Measurements from ENCODE around the gene DHX16. TPM values are rescaled to one million over a fixed set of nuclear protein-coding genes. Genes with fewer than 3 reads are reported as not detected.

The DHX16 gene
- total and polyA plus RNA-seq, 9 of the 15 experiments (the other 6 are each of a cell fraction or from before 2014, with no cell fraction given), result 14.6 to 66.1 (median 47.5) TPM

DNA sequence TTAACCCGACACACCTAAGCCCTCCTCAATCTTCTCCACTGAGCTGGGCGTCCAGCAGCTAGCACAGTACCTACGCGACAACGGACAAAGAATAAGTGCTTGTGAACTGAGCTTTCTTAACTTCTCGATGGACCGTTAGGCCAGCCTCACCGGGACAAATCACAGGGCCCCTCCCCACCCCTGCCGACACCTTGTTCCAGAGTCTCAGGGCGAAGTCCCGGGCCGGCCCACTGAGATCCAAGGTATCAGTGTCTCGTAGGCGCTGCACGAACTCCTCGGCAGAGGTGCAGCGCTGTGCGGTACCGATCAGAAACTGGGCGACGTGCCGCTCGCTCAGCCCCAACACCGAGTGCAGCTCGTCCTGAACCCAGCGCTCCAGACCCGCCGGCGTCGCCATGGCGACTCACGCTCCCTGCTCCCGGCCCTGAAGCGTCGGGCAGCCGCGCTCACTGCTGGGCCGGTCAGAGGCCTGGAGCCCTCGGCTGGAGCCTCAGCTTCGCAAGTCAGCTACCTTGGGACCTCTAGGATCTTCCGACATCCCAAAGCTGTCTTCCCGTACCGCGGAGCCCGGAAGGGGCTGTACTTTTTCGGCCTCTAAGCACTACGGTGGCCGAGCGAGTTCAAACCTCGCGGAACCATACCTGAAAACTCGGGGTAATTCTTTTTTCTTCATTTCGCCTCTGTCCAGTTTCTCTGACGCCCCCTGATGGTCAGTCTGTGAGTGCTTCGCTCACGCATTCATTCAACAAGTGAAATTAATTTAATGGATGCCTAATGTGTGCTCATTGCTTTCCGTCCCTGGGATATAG is at the start of gene DHX16 (continued):
- TF ChIP-seq, protein P1, sequence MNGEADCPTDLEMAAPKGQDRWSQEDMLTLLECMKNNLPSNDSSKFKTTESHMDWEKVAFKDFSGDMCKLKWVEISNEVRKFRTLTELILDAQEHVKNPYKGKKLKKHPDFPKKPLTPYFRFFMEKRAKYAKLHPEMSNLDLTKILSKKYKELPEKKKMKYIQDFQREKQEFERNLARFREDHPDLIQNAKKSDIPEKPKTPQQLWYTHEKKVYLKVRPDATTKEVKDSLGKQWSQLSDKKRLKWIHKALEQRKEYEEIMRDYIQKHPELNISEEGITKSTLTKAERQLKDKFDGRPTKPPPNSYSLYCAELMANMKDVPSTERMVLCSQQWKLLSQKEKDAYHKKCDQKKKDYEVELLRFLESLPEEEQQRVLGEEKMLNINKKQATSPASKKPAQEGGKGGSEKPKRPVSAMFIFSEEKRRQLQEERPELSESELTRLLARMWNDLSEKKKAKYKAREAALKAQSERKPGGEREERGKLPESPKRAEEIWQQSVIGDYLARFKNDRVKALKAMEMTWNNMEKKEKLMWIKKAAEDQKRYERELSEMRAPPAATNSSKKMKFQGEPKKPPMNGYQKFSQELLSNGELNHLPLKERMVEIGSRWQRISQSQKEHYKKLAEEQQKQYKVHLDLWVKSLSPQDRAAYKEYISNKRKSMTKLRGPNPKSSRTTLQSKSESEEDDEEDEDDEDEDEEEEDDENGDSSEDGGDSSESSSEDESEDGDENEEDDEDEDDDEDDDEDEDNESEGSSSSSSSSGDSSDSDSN (IDR thresholded peaks at IDR 0.05; ENCODE audit: borderline replicate concordance in 1 of 2, low read depth in 2 of 2, low read length in 2 of 2), result peak in 1 of 2 experiments; percentile 80; a peak in 1 of 4 replicates
- TF ChIP-seq SAP30 (IDR thresholded peaks at IDR 0.05; ENCODE audit: borderline replicate concordance, insufficient read depth, low read depth, low read length, poor library complexity, severe bottlenecking) (peak; percentile 87), ARID2 (IDR thresholded peaks at IDR 0.05) (no peak), ZNF583 (CRISPR knock-in tag; IDR thresholded peaks at IDR 0.05) (0 out of 2 replicates have a peak, but pooled peaks have one; percentile 21), ZBTB12 (CRISPR knock-in tag; IDR thresholded peaks at IDR 0.05) (no peak), CXXC5 (CRISPR knock-in tag; IDR thresholded peaks at IDR 0.05) (peak; percentile 77), NCOA4 (IDR thresholded peaks at IDR 0.05; ENCODE audit: partially characterized antibody) (no peak), ZKSCAN1 (IDR thresholded peaks at IDR 0.05; ENCODE audit: low read depth, low read length) (peak; percentile 44; the same call in 1 of the 2 replicates), POLR2G (IDR thresholded peaks at IDR 0.05; ENCODE audit: low read depth, low read length) (peak; percentile 80), HDAC6 (IDR thresholded peaks at IDR 0.05; ENCODE audit: low read depth, low read length) (no peak), FOXJ3 (CRISPR knock-in tag; IDR thresholded peaks at IDR 0.05) (no peak), ASH1L (IDR thresholded peaks at IDR 0.05; ENCODE audit: borderline replicate concordance, low read depth, partially characterized antibody) (no peak), NFXL1 (CRISPR knock-in tag; IDR thresholded peaks at IDR 0.05) (no peak), NFRKB (IDR thresholded peaks at IDR 0.05; ENCODE audit: low read depth) (no peak; the same call in 1 of the 2 replicates), E4F1 (CRISPR knock-in tag; IDR thresholded peaks at IDR 0.05; ENCODE audit: borderline replicate concordance) (no peak), ZBTB7A (IDR thresholded peaks at IDR 0.05; ENCODE audit: borderline replicate concordance, control insufficient read depth, low read depth, low read length) (no peak), ZNF395 (CRISPR knock-in tag; IDR thresholded peaks at IDR 0.05) (no peak)

All from K562 (cell line).